ENCODE measurements around the gene NAA38.
"Not testable (repeated sequence)": the region's sequence is repeated elsewhere in the genome, so short reads cannot be mapped to it uniquely, and the experiment has no call there.

The NAA38 gene

GRCh38 chr17:7816926-7817642 lies 40.3 kb downstream of the NAA38 start:
- TF ChIP-seq CTCF (IDR thresholded peaks at IDR 0.05; ENCODE audit: low read depth, low read length) = no peak
- no peak for DNase-seq (ENCODE audit: extremely low read depth, low read depth)

GRCh38 chr17:7814969-7815368 lies 42.4 kb downstream of the NAA38 start:
- no peak for TF ChIP-seq CTCF (IDR thresholded peaks at IDR 0.05; ENCODE audit: low read depth, low read length)
- no peak for DNase-seq (ENCODE audit: extremely low read depth, low read depth)

GRCh38 chr17:7811251-7811650 lies 46.1 kb downstream of the NAA38 start:
- DNase-seq (ENCODE audit: extremely low read depth, low read depth) = no peak
- no peak for TF ChIP-seq CTCF (IDR thresholded peaks at IDR 0.05; ENCODE audit: low read depth, low read length)

GRCh38 chr17:7809791-7810343 lies 47.5 kb downstream of the NAA38 start:
- DNase-seq (ENCODE audit: extremely low read depth, low read depth) = not testable (repeated sequence)

- no peak for DNase-seq (ENCODE audit: extremely low read depth, low read depth)
- TF ChIP-seq CTCF (IDR thresholded peaks at IDR 0.05; ENCODE audit: low read depth, low read length) = no peak
These were observed 48.1 kb downstream of the NAA38 start for GRCh38 chr17:7809086-7809790.

GRCh38 chr17:7807206-7807605 lies 50.2 kb downstream of the NAA38 start:
- DNase-seq (ENCODE audit: extremely low read depth, low read depth) = no peak
- no peak for TF ChIP-seq CTCF (IDR thresholded peaks at IDR 0.05; ENCODE audit: low read depth, low read length)
